ENCODE measurements around the gene NPFFR1. TPM values are rescaled to one million over a fixed set of nuclear protein-coding genes. Genes with fewer than 3 reads are reported as not detected.

Gene NPFFR1
- total RNA-seq, 2 experiments from 2014 or later = not detected

GRCh38 chr10:70312249-70312648, 28.4 kb upstream of the NPFFR1 start:
- Histone ChIP-seq H3K4me1 (ENCODE audit: insufficient read depth, low read length, poor library complexity, severe bottlenecking) (peaks cover 54% of the 10 kb centered on the region), H2AFZ (ENCODE audit: low read length) (no peak overlapping the region), H3K27ac (ENCODE audit: low read depth, low read length, poor library complexity, severe bottlenecking) (no peak overlapping the region), H3K79me2 (ENCODE audit: insufficient read depth, low read depth, low read length) (no peaks in the 10 kb centered on the region), H3K9me3 (ENCODE audit: low read length) (no peaks in the 10 kb centered on the region), H3K36me3 (ENCODE audit: insufficient read depth, low read length) (peaks cover 9% of the 10 kb centered on the region; the same call in 1 of the 2 replicates), H3K4me3 (ENCODE audit: low read depth, low read length, poor library complexity, severe bottlenecking) (no peak overlapping the region), H3K9me2 (ENCODE audit: insufficient read depth, low read length) (no peaks in the 10 kb centered on the region), H4K20me1 (ENCODE audit: insufficient read depth, low read length) (no peaks in the 10 kb centered on the region), H3K4me2 (ENCODE audit: low read length) (no peak overlapping the region)
- POLR2A ChIA-PET = interaction anchor here (1.0 to 1.1 kb wide), 2 partner anchors 9 to 31 kb away, joined by 3 to 4 read pairs; no protein-coding TSS in a partner anchor
- no TSS peak for BruUV-seq (replicated peaks)
- TF ChIP-seq EZH2phosphoT487 (IDR thresholded peaks at IDR 0.05; ENCODE audit: borderline replicate concordance, low read depth, low read length) = no peak
- no peak for TF ChIP-seq CTCF (conservative IDR thresholded peaks at IDR 0.05; ENCODE audit: low read length)
- intact Hi-C loops (cut with micrococcal nuclease; ENCODE audit: unreplicated experiment) = no loop called here
- DNase-seq (ENCODE audit: low spot score) = no peak
- CTCF ChIA-PET (ENCODE audit: unreplicated experiment) = no interaction called here

- POLR2A ChIA-PET = interaction anchor here (1.0 to 1.1 kb wide), 2 partner anchors 8 to 31 kb away, joined by 3 to 4 read pairs; no protein-coding TSS in a partner anchor
- Histone ChIP-seq H2AFZ (ENCODE audit: low read length) (no peak overlapping the region), H3K79me2 (ENCODE audit: insufficient read depth, low read depth, low read length) (no peaks in the 10 kb centered on the region), H3K4me2 (ENCODE audit: low read length) (no peak overlapping the region), H3K4me3 (ENCODE audit: low read depth, low read length, poor library complexity, severe bottlenecking) (no peak overlapping the region), H3K9me2 (ENCODE audit: insufficient read depth, low read length) (no peaks in the 10 kb centered on the region), H3K9me3 (ENCODE audit: low read length) (no peaks in the 10 kb centered on the region), H4K20me1 (ENCODE audit: insufficient read depth, low read length) (no peaks in the 10 kb centered on the region), H3K36me3 (ENCODE audit: insufficient read depth, low read length) (peaks cover 9% of the 10 kb centered on the region; the same call in 1 of the 2 replicates), H3K4me1 (ENCODE audit: insufficient read depth, low read length, poor library complexity, severe bottlenecking) (peaks cover 54% of the 10 kb centered on the region), H3K27ac (ENCODE audit: low read depth, low read length, poor library complexity, severe bottlenecking) (no peak overlapping the region)
- no TSS peak for BruUV-seq (replicated peaks)
- CTCF ChIA-PET (ENCODE audit: unreplicated experiment) = no interaction called here
- DNase-seq (ENCODE audit: low spot score) = no peak
- intact Hi-C loops (cut with micrococcal nuclease; ENCODE audit: unreplicated experiment) = no loop called here
- TF ChIP-seq CTCF (conservative IDR thresholded peaks at IDR 0.05; ENCODE audit: low read length) (no peak), EZH2phosphoT487 (IDR thresholded peaks at IDR 0.05; ENCODE audit: borderline replicate concordance, low read depth, low read length) (no peak)
Observed at GRCh38 chr10:70311698-70312097, 27.9 kb upstream of the NPFFR1 start.

- Histone ChIP-seq H3K4me1 (ENCODE audit: insufficient read depth, low read length, poor library complexity, severe bottlenecking) (peaks cover 53% of the 10 kb centered on the region), H2AFZ (ENCODE audit: low read length) (no peak overlapping the region), H3K9me3 (ENCODE audit: low read length) (no peaks in the 10 kb centered on the region), H3K4me3 (ENCODE audit: low read depth, low read length, poor library complexity, severe bottlenecking) (no peak overlapping the region), H3K36me3 (ENCODE audit: insufficient read depth, low read length) (peaks cover 5% of the 10 kb centered on the region; the same call in 1 of the 2 replicates), H3K9me2 (ENCODE audit: insufficient read depth, low read length) (no peaks in the 10 kb centered on the region), H4K20me1 (ENCODE audit: insufficient read depth, low read length) (no peaks in the 10 kb centered on the region), H3K27ac (ENCODE audit: low read depth, low read length, poor library complexity, severe bottlenecking) (no peak overlapping the region), H3K4me2 (ENCODE audit: low read length) (no peak overlapping the region), H3K79me2 (ENCODE audit: insufficient read depth, low read depth, low read length) (no peaks in the 10 kb centered on the region)
- DNase-seq (ENCODE audit: low spot score) = no peak
- no TSS peak for BruUV-seq (replicated peaks)
- intact Hi-C loops (cut with micrococcal nuclease; ENCODE audit: unreplicated experiment) = no loop called here
- ChIA-PET POLR2A (interaction anchor here (1.0 kb wide), 1 partner anchor 47 kb away, joined by 3 read pairs; no protein-coding TSS in a partner anchor), CTCF (ENCODE audit: unreplicated experiment) (no interaction called here)
- TF ChIP-seq EZH2phosphoT487 (IDR thresholded peaks at IDR 0.05; ENCODE audit: borderline replicate concordance, low read depth, low read length) (no peak), CTCF (conservative IDR thresholded peaks at IDR 0.05; ENCODE audit: low read length) (no peak)
Observed at GRCh38 chr10:70309661-70310060, 25.9 kb upstream of the NPFFR1 start.
